KMS-11 (cell line): ENCODE data around the gene CDH4.

ENCODE experiments used
- H2AFZ ChIP-seq: fragments of 200-600 bp; sonication (generic); 2 replicates; pipeline ENCODE4 v1.6.1; 2016; ENCODE audit warnings: antibody characterized with exemption, mixed run types, low read depth
- H3K27ac ChIP-seq: fragments of 200-600 bp; sonication (generic); 2 replicates; pipeline ENCODE4 v1.6.1; 2016; ENCODE audit warnings: mild to moderate bottlenecking, mixed run types
- H3K27me3 ChIP-seq: fragments of 200-600 bp; sonication (generic); 2 replicates; pipeline ENCODE4 v1.6.1; 2017; ENCODE audit warnings: mild to moderate bottlenecking, low read depth, mixed run types, moderate library complexity; ENCODE audit not compliant: insufficient read depth
- H3K36me3 ChIP-seq: fragments of 200-600 bp; sonication (generic); 2 replicates; pipeline ENCODE4 v1.6.1; 2017; ENCODE audit warnings: mild to moderate bottlenecking, mixed run types; ENCODE audit not compliant: insufficient read depth
- H3K4me1 ChIP-seq: fragments of 200-600 bp; sonication (generic); 2 replicates; pipeline ENCODE4 v1.6.1; 2016; ENCODE audit warnings: mild to moderate bottlenecking, low read depth, mixed run types; ENCODE audit not compliant: poor library complexity, severe bottlenecking
- H3K4me2 ChIP-seq: fragments of 200-600 bp; sonication (generic); 2 replicates; pipeline ENCODE4 v1.7.0; 2016; ENCODE audit warnings: mild to moderate bottlenecking, mixed run types
- H3K4me3 ChIP-seq: fragments of 200-600 bp; sonication (generic); IDR thresholded peaks from 2 replicates; pipeline ENCODE4 v1.6.1; 2017; ENCODE audit warnings: low read depth, low read length, mixed read lengths; ENCODE audit not compliant: insufficient read depth
- H3K79me2 ChIP-seq: fragments of 200-600 bp; sonication (generic); 2 replicates; pipeline ENCODE4 v1.6.1; 2016; ENCODE audit warnings: low read depth, mixed run types; ENCODE audit not compliant: insufficient read depth
- H3K9ac ChIP-seq: fragments of 200-600 bp; sonication (generic); 2 replicates; pipeline ENCODE4 v1.6.1; 2016; ENCODE audit warnings: mild to moderate bottlenecking, mixed run types
- H4K20me1 ChIP-seq: fragments of 200-600 bp; sonication (generic); 2 replicates; pipeline ENCODE4 v1.6.1; 2016; ENCODE audit warnings: mild to moderate bottlenecking, mixed run types; ENCODE audit not compliant: insufficient read depth
- CTCF ChIP-seq: fragments of 200-600 bp; sonication (generic); conservative IDR thresholded peaks from 2 replicates; pipeline ENCODE4 v1.6.1; 2017; ENCODE audit warnings: low read depth, mild to moderate bottlenecking, antibody characterized with exemption, low read length, moderate library complexity, mixed read lengths

Gene CDH4

DNA sequence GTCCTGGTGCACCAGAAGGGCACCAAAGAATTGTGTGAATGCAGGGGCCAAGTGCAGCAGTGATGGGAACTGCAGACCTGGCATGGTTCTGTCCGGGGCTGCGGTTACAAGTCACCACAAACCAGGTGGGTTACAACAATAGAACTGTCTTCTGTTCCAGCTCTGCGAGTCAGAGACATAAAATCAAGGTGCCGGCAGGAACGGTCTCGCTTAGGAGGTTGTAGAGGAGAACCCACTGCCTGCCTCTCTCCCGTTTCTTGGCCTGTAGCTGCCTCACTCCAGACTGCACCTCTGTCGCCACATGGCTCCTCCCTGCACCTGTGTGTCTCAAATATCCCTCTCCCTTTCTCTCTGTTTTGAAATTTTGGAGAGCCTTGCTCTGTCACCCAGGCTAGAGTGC is 670.4 kb downstream of the CDH4 start:
- no peaks in the 10 kb centered on the region for H3K79me2 ChIP-seq
- no peak overlapping the region for H3K4me3 ChIP-seq
- no peaks in the 10 kb centered on the region for H4K20me1 ChIP-seq
- H3K36me3 ChIP-seq: no peaks in the 10 kb centered on the region
- no peak overlapping the region for H3K27ac ChIP-seq
- H2AFZ ChIP-seq: no peak overlapping the region
- no peak overlapping the region for H3K4me2 ChIP-seq
- peaks cover 28% of the 10 kb centered on the region; the same call in 1 of the 2 replicates for H3K27me3 ChIP-seq
- H3K9ac ChIP-seq: no peak overlapping the region
- no peaks in the 10 kb centered on the region for H3K4me1 ChIP-seq
- no peak for TF ChIP-seq CTCF

- Histone ChIP-seq H3K4me2 (no peak overlapping the region), H3K36me3 (no peaks in the 10 kb centered on the region), H3K4me3 (no peak overlapping the region), H3K79me2 (no peaks in the 10 kb centered on the region), H3K27ac (no peak overlapping the region), H2AFZ (no peak overlapping the region), H3K9ac (no peak overlapping the region), H4K20me1 (no peaks in the 10 kb centered on the region), H3K27me3 (peaks cover 27% of the 10 kb centered on the region; the same call in 1 of the 2 replicates), H3K4me1 (no peaks in the 10 kb centered on the region)
- TF ChIP-seq CTCF: no peak
Observed at GRCh38 chr20:61922936-61923335, 670.9 kb downstream of the CDH4 start.

GRCh38 chr20:61923371-61924166 is 671.5 kb downstream of the CDH4 start:
- Histone ChIP-seq H3K9ac (no peak overlapping the region), H3K27me3 (peaks cover 27% of the 10 kb centered on the region; the same call in 1 of the 2 replicates), H3K79me2 (no peaks in the 10 kb centered on the region), H3K4me3 (no peak overlapping the region), H3K4me2 (no peak overlapping the region), H3K36me3 (no peaks in the 10 kb centered on the region), H3K27ac (no peak overlapping the region), H3K4me1 (no peaks in the 10 kb centered on the region), H4K20me1 (no peaks in the 10 kb centered on the region), H2AFZ (no peak overlapping the region)
- TF ChIP-seq CTCF: no peak

DNA sequence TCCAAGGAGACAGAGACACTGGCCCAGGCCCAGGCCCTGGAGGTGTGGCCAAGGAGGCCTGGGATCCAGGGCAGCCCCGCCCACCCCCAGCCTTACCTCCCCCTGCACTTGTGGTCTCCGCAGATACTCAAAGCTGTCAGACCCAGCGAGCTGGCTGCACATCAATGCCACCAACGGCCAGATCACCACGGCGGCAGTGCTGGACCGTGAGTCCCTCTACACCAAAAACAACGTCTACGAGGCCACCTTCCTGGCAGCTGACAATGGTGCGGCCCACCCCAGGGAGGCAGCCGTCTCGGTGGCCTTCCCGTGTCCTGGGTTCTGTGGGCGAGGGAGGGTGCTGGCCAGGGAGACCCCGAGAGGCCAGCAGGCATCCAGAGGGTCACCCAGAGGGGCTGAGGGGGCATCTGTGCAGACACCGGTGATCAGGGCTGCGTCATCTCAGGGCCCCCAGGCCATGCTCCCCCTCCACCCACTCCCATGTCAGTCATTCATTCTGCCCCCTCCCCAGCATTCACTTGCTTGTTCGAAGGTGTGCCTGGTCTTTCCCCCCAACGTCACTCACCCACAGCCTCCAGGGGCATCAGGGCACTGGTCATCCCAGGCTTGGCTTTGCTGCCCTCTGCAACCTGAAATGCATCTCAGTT is 672.3 kb downstream of the CDH4 start:
- no peak for TF ChIP-seq CTCF

More for the DNA sequence above, 672.3 kb downstream of the CDH4 start:
- no peaks in the 10 kb centered on the region for H3K4me1 ChIP-seq
- H3K36me3 ChIP-seq: no peaks in the 10 kb centered on the region
- H2AFZ ChIP-seq: no peak overlapping the region
- H3K27me3 ChIP-seq: peaks cover 32% of the 10 kb centered on the region; the same call in 1 of the 2 replicates
- H3K9ac ChIP-seq: no peak overlapping the region
- H3K27ac ChIP-seq: no peak overlapping the region
- no peak overlapping the region for H3K4me3 ChIP-seq
- no peaks in the 10 kb centered on the region for H3K79me2 ChIP-seq
- no peaks in the 10 kb centered on the region for H4K20me1 ChIP-seq
- H3K4me2 ChIP-seq: no peak overlapping the region
